B cell (primary cell): ENCODE results near the gene RNASE7. TPM values are rescaled to one million over a fixed set of nuclear protein-coding genes. Genes with fewer than 3 reads are reported as not detected.

Experiments
- ATAC-seq: fragments of 200-7000 bp; cut with Tn5 transposase; one replicate; pipeline ENCODE4 v1.10.0; 2021; ENCODE audit warnings: low read depth, mild to moderate bottlenecking, moderate number of reproducible peaks, moderate library complexity
- CTCF ChIA-PET: fragments of 350-600 bp; sonication (Branson Sonifier 250); formaldehyde crosslinking; loops from one replicate; lab custom pipeline; 2021; ENCODE audit warnings: antibody characterized with exemption, inconsistent platforms; lab: Charles Lee
- POLR2A ChIA-PET: fragments of 350-600 bp; sonication (Branson Sonifier 250); formaldehyde crosslinking; loops from one replicate; lab custom pipeline; 2021; ENCODE audit warnings: antibody characterized with exemption; lab: Charles Lee
- DNase-seq: peaks from one replicate; pipeline ENCODE4 v3.0.0; 2013
- H2AFZ ChIP-seq: 2 replicates; pipeline ENCODE4 v1.6.1; 2012; ENCODE audit warnings: mild to moderate bottlenecking, low read depth, low read length; ENCODE audit not compliant: insufficient read depth, poor library complexity, severe bottlenecking
- H3K27ac ChIP-seq, 2 donors: 1 replicate in 1 of 2; 2 replicates in 1 of 2; pipeline ENCODE4 v1.5.1; 2012 to 2013; ENCODE audit warnings: low read length in 2 of 2, mild to moderate bottlenecking in 2 of 2, moderate library complexity in 1 of 2
- H3K27me3 ChIP-seq, 4 experiments: fragments of 200-600 bp in 1 of 4; sonication (generic) in 1 of 4; replicated peaks in 1 of 4; 1 replicate in 2 of 4; 2 replicates in 2 of 4; pipeline versions ENCODE4 v1.6.1 to v1.7.0; 2013 to 2016; ENCODE audit warnings: low read length in 3 of 4, mild to moderate bottlenecking in 2 of 4, mixed read lengths in 1 of 4, moderate library complexity in 1 of 4; ENCODE audit not compliant: insufficient read depth in 4 of 4, control insufficient read depth in 3 of 4; ENCODE audit errors: control extremely low read depth in 1 of 4
- H3K36me3 ChIP-seq, 2 experiments: replicated peaks in 1 of 2; 1 replicate in 1 of 2; 2 replicates in 1 of 2; pipeline versions ENCODE4 v1.6.1 to v1.7.1; 2013; ENCODE audit warnings: low read length in 1 of 2; ENCODE audit not compliant: insufficient read depth in 2 of 2, control insufficient read depth in 1 of 2; ENCODE audit errors: control extremely low read depth in 1 of 2, extremely low read depth in 1 of 2
- H3K4me1 ChIP-seq, 2 donors: fragments of 200-600 bp in 1 of 2; sonication (generic) in 1 of 2; 1 replicate in 1 of 2; 2 replicates in 1 of 2; pipeline versions ENCODE4 v1.5.1 to v1.6.1; 2013 to 2017; ENCODE audit warnings: low read length in 2 of 2; ENCODE audit not compliant: control insufficient read depth in 2 of 2, insufficient read depth in 2 of 2
- H3K4me2 ChIP-seq: replicated peaks from 2 replicates; pipeline ENCODE3; 2012; ENCODE audit warnings: mild to moderate bottlenecking, low read depth, low read length; ENCODE audit not compliant: poor library complexity, severe bottlenecking
- H3K4me3 ChIP-seq, 5 experiments: fragments of 200-600 bp in 1 of 5; sonication (generic) in 1 of 5; 1 replicate in 3 of 5; 2 replicates in 2 of 5; pipeline versions ENCODE4 v1.5.1 to v1.7.0; 2011 to 2016; ENCODE audit warnings: low read length in 4 of 5, mild to moderate bottlenecking in 4 of 5, low read depth in 2 of 5, control low read depth in 1 of 5, moderate library complexity in 1 of 5; ENCODE audit not compliant: insufficient read depth in 1 of 5; ENCODE audit errors: control extremely low read depth in 1 of 5, extremely low read depth in 1 of 5
- H3K79me2 ChIP-seq: fragments of 200-600 bp; sonication (generic); one replicate; pipeline ENCODE4 v1.6.0; 2016; ENCODE audit warnings: low read length; ENCODE audit not compliant: control insufficient read depth, insufficient read depth
- H3K9ac ChIP-seq: fragments of 200-600 bp; sonication (generic); 2 replicates; pipeline ENCODE4 v1.6.1; 2017; ENCODE audit warnings: mild to moderate bottlenecking, low read length, moderate library complexity
- H3K9me3 ChIP-seq, 3 donors: one replicate each; pipeline versions ENCODE4 v1.6.1 to v1.7.1; 2013; ENCODE audit warnings: low read length in 2 of 3; ENCODE audit not compliant: control insufficient read depth in 2 of 3, insufficient read depth in 1 of 3; ENCODE audit errors: control extremely low read depth in 1 of 3
- H4K20me1 ChIP-seq: 2 replicates; pipeline ENCODE4 v1.6.0; 2012; ENCODE audit warnings: mild to moderate bottlenecking, low read length; ENCODE audit not compliant: insufficient read depth, control insufficient read depth, poor library complexity, severe bottlenecking
- H3K27ac Mint-ChIP-seq: one replicate; pipeline ENCODE4 v1.8.0; 2021; ENCODE audit warnings: mixed read lengths
- H3K27me3 Mint-ChIP-seq: one replicate; pipeline ENCODE4 v1.8.0; 2021; ENCODE audit warnings: mixed read lengths
- H3K4me1 Mint-ChIP-seq: one replicate; pipeline ENCODE4 v1.8.0; 2021; ENCODE audit warnings: mixed read lengths
- H3K4me3 Mint-ChIP-seq: one replicate; pipeline ENCODE4 v1.8.0; 2021; ENCODE audit warnings: mixed read lengths
- H3K9me3 Mint-ChIP-seq: one replicate; pipeline ENCODE4 v1.8.0; 2022; ENCODE audit warnings: mixed read lengths; ENCODE audit not compliant: insufficient read depth
- EZH2 ChIP-seq: IDR thresholded peaks from 2 replicates; pipeline ENCODE4 v1.6.1; 2012; ENCODE audit warnings: borderline replicate concordance, low read depth, mild to moderate bottlenecking, moderate library complexity, low read length; ENCODE audit not compliant: insufficient read depth, poor library complexity, severe bottlenecking
- WGBS: methylation state at CpG from one replicate; pipeline ENCODE4 v1.1.5; 2013; ENCODE audit warnings: missing lambda C conversion rate; ENCODE audit not compliant: insufficient coverage; 5-methylcytosine and 5-hydroxymethylcytosine counted together
- intact Hi-C: fragments of 100-400 bp; cut with micrococcal nuclease; formaldehyde crosslinking; loops from one replicate; pipeline ENCODE4 v1.10.0; 2022
- polyA plus RNA-seq: library from polyadenylated mRNA; depleted of rRNA; stranded (reverse); fragments of >200 nt; gene quantifications from 2 replicates; pipeline ENCODE4 v1.2.3, GENCODE V29; 2012
- total RNA-seq, 2 donors: library from RNA; stranded (reverse); fragments of 120-200 nt in 1 of 2; gene quantifications; 1 replicate in 1 of 2; 2 replicates in 1 of 2; pipeline versions ENCODE4 v1.2.3 to v1.2.4, GENCODE V29; 2013 to 2022
- TF ChIP-seq, protein P1 (sequence below): fragments of 200-600 bp; IDR thresholded peaks from one replicate; pipeline ENCODE4 v1.8.0; 2022; ENCODE audit warnings: antibody characterized with exemption, mild to moderate bottlenecking

RNASE7 gene
- total and polyA plus RNA-seq, 2 donors (not counting 1 experiment from before 2014, with no cell fraction given), result not detected

DNA sequence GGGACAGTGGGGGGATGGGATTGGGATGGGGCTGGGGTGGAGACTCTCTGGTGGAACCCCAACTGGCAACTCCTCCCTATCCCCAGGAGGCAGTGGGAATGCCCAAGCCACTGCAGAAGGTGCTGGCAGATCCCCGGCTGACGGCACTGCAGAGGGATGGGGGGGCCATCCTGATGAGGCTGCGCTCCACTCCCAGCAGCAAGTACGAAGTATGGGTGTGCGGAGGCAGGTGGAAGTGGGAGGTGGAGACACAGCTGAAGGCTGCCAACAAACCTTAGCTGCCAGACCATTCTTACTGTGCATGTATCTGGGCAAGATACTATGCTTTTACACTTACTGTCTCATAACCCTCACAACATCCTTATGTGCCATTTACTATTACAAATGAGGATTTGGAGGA is 36.1 kb downstream of the RNASE7 start:
- H3K27me3 ChIP-seq, result peaks cover 0 to 6% (median 0%) of the 10 kb centered on the region in 4 experiments
- ChIA-PET POLR2A (no interaction called here), CTCF (interaction anchor here (0.6 to 2.4 kb wide), 6 partner anchors 11 to 38 kb away, joined by 3 to 14 read pairs (median 4); no protein-coding TSS in a partner anchor)
- H3K27ac Mint-ChIP-seq, result no peak overlapping the region
- H3K4me1 ChIP-seq, result no peaks in the 10 kb centered on the region
- peaks cover 10% of the 10 kb centered on the region for H3K27me3 Mint-ChIP-seq
- no peaks in the 10 kb centered on the region for H3K79me2 ChIP-seq
- peaks cover 3% of the 10 kb centered on the region for H3K4me1 Mint-ChIP-seq
- H3K9me3 Mint-ChIP-seq, result no peaks in the 10 kb centered on the region
- no peak for ATAC-seq
- whole genome bisulfite sequencing, result 100% methylated on average over 5 of the region's 5 CpGs
- H4K20me1 ChIP-seq, result no peaks in the 10 kb centered on the region
- H3K9ac ChIP-seq, result no peak overlapping the region
- intact Hi-C loops, result no loop called here
- H3K4me2 ChIP-seq, result no peak overlapping the region
- H3K4me3 Mint-ChIP-seq, result no peak overlapping the region
- H2AFZ ChIP-seq, result no peak overlapping the region
- no peak for DNase-seq
- H3K27ac ChIP-seq, result no peak overlapping the region
- H3K36me3 ChIP-seq, result no peaks in the 10 kb centered on the region
- H3K9me3 ChIP-seq, result peaks cover 0 to 3% (median 0%) of the 10 kb centered on the region in 3 donors
- H3K4me3 ChIP-seq, result no peak overlapping the region
- no peak for TF ChIP-seq EZH2
- TF ChIP-seq, protein P1, sequence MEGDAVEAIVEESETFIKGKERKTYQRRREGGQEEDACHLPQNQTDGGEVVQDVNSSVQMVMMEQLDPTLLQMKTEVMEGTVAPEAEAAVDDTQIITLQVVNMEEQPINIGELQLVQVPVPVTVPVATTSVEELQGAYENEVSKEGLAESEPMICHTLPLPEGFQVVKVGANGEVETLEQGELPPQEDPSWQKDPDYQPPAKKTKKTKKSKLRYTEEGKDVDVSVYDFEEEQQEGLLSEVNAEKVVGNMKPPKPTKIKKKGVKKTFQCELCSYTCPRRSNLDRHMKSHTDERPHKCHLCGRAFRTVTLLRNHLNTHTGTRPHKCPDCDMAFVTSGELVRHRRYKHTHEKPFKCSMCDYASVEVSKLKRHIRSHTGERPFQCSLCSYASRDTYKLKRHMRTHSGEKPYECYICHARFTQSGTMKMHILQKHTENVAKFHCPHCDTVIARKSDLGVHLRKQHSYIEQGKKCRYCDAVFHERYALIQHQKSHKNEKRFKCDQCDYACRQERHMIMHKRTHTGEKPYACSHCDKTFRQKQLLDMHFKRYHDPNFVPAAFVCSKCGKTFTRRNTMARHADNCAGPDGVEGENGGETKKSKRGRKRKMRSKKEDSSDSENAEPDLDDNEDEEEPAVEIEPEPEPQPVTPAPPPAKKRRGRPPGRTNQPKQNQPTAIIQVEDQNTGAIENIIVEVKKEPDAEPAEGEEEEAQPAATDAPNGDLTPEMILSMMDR, result no peak

DNA sequence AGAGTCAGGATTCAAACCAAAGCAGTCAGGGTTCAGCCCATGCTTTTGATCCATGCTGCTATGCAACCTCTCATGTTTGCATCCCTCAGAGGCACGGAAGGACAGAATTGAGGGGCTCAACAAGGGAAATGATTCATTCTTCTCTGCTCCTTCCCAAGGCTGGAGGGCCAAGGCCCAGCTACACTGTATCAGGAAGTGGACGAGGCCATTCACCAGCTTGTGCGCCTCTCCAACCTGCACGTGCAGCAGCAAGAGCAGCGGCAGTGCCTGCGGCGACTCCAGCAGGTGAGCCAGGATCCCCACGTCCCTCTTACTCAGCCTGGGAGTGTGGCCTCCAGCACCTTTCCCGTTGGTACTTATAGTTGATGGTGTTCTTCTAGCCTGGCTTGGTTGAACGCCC is 36.6 kb downstream of the RNASE7 start:
- no peaks in the 10 kb centered on the region for H3K9me3 Mint-ChIP-seq
- no peak for TF ChIP-seq EZH2
- TF ChIP-seq, protein P1, result no peak
- ChIA-PET POLR2A (no interaction called here), CTCF (interaction anchor here (1.1 to 2.4 kb wide), 7 partner anchors 10 to 39 kb away, joined by 3 to 10 read pairs (median 3); no protein-coding TSS in a partner anchor)
- no peaks in the 10 kb centered on the region for H4K20me1 ChIP-seq
- no peaks in the 10 kb centered on the region for H3K79me2 ChIP-seq
- H3K36me3 ChIP-seq, result no peaks in the 10 kb centered on the region
- no peak overlapping the region for H3K9ac ChIP-seq
- H3K27ac ChIP-seq, result no peak overlapping the region
- intact Hi-C loops, result no loop called here
- H3K27me3 ChIP-seq, result peaks cover 0 to 5% (median 0%) of the 10 kb centered on the region in 4 experiments
- peaks cover 1% of the 10 kb centered on the region for H3K4me1 Mint-ChIP-seq
- no peak for ATAC-seq
- no peak overlapping the region for H2AFZ ChIP-seq
- H3K4me3 ChIP-seq, result no peak overlapping the region
- H3K4me2 ChIP-seq, result no peak overlapping the region
- H3K27me3 Mint-ChIP-seq, result peaks cover 8% of the 10 kb centered on the region
- H3K27ac Mint-ChIP-seq, result no peak overlapping the region
- DNase-seq, result no peak
- H3K9me3 ChIP-seq, result peaks cover 0 to 3% (median 0%) of the 10 kb centered on the region in 3 donors
- WGBS, result 98% methylated on average over 5 of the region's 10 CpGs
- H3K4me3 Mint-ChIP-seq, result no peak overlapping the region
- H3K4me1 ChIP-seq, result no peaks in the 10 kb centered on the region
